HepG2 (cell line): ENCODE results near the gene STIM1. TPM values are rescaled to one million over a fixed set of nuclear protein-coding genes. Genes with fewer than 3 reads are reported as not detected.

Source experiments
- ATF7 ChIP-seq, 2 experiments: fragments of 450-650 bp in 1 of 2; sonication (generic) in 1 of 2; formaldehyde crosslinking in 1 of 2; IDR thresholded peaks; 2 replicates each; pipeline versions ENCODE4 v1.4.0 to v1.6.1; 2016 to 2020; ENCODE audit warnings: antibody characterized with exemption in 1 of 2, mild to moderate bottlenecking in 1 of 2, missing genetic modification reagents in 1 of 2
- ELK4 ChIP-seq: sonication (generic); formaldehyde crosslinking; IDR thresholded peaks from 2 replicates; pipeline ENCODE4 v1.9.0; 2021; ENCODE audit warnings: missing genetic modification reagents, borderline replicate concordance
- FOSL1 ChIP-seq: sonication (generic); formaldehyde crosslinking; IDR thresholded peaks from 2 replicates; pipeline ENCODE4 v1.9.0; 2021; ENCODE audit warnings: missing genetic modification reagents, borderline replicate concordance
- IKZF4 ChIP-seq: sonication (generic); formaldehyde crosslinking; IDR thresholded peaks from 2 replicates; pipeline ENCODE4 v1.5.1; 2020; ENCODE audit warnings: borderline replicate concordance, mild to moderate bottlenecking, low read depth, missing genetic modification reagents; ENCODE audit errors: not compliant biosample characterization
- KAT7 ChIP-seq: IDR thresholded peaks from 2 replicates; pipeline ENCODE4 v1.6.1; 2018; ENCODE audit warnings: borderline replicate concordance, missing compliant biosample characterization
- MIXL1 ChIP-seq: IDR thresholded peaks from 2 replicates; pipeline ENCODE4 v1.6.1; 2016
- POLR2AphosphoS5 ChIP-seq: IDR thresholded peaks from 2 replicates; pipeline ENCODE4 v1.6.1; 2012; ENCODE audit warnings: low read depth, low read length
- SALL1 ChIP-seq: sonication (generic); formaldehyde crosslinking; IDR thresholded peaks from 2 replicates; pipeline ENCODE4 v1.8.0; 2022; ENCODE audit warnings: mild to moderate bottlenecking, missing genetic modification reagents
- TEAD2 ChIP-seq: sonication (generic); formaldehyde crosslinking; IDR thresholded peaks from 2 replicates; pipeline ENCODE4 v1.9.0; 2021; ENCODE audit warnings: missing genetic modification reagents
- TGIF2 ChIP-seq: IDR thresholded peaks from 2 replicates; pipeline ENCODE4 v1.6.1; 2016; ENCODE audit warnings: control low read depth, missing compliant biosample characterization
- TMF1 ChIP-seq: sonication (generic); formaldehyde crosslinking; IDR thresholded peaks from 2 replicates; pipeline ENCODE4 v1.8.1; 2022; ENCODE audit warnings: low read depth, missing genetic modification reagents
- ZBTB37 ChIP-seq: sonication (generic); formaldehyde crosslinking; IDR thresholded peaks from 2 replicates; pipeline ENCODE4 v1.4.0; 2020; ENCODE audit warnings: mild to moderate bottlenecking, missing genetic modification reagents
- ZHX2 ChIP-seq, 2 experiments: sonication (generic) in 1 of 2; formaldehyde crosslinking in 1 of 2; IDR thresholded peaks; 2 replicates each; pipeline versions ENCODE4 v1.6.1 to v1.9.0; 2014 to 2022; ENCODE audit warnings: antibody characterized with exemption in 1 of 2, borderline replicate concordance in 1 of 2, inconsistent platforms in 1 of 2, low read depth in 1 of 2, missing genetic modification reagents in 1 of 2
- ZNF225 ChIP-seq: sonication (generic); formaldehyde crosslinking; IDR thresholded peaks from 2 replicates; pipeline ENCODE4 v1.4.0; 2020; ENCODE audit warnings: mild to moderate bottlenecking, missing genetic modification reagents
- polyA plus RNA-seq, 8 experiments: library from polyadenylated mRNA; depleted of rRNA in 3 of 8; stranded (reverse) in 7 of 8; unstranded in 1 of 8; fragments of >200 nt; fragmentation: Illumina TruSeq in 4 of 8; extraction: Trizol in 4 of 8; gene quantifications; 2 replicates each; pipeline versions ENCODE4 v1.2.1 to v1.2.3, GENCODE V29; 2011 to 2016; ENCODE audit warnings: low read depth in 4 of 8, missing spikeins in 1 of 8, mixed read lengths in 1 of 8; ENCODE audit not compliant: insufficient read depth in 1 of 8
- total RNA-seq, 5 experiments: library from RNA; depleted of rRNA; stranded (reverse); fragments of >200 nt; fragmentation: Illumina TruSeq; extraction: Trizol; gene quantifications; 2 replicates each; pipeline ENCODE4 v1.2.3, GENCODE V29; 2016; ENCODE audit warnings: low read depth in 1 of 5
- TF ChIP-seq, protein P1 (sequence below): sonication (generic); formaldehyde crosslinking; IDR thresholded peaks from 2 replicates; pipeline ENCODE4 v1.8.0; 2022; ENCODE audit warnings: mild to moderate bottlenecking, missing genetic modification reagents, borderline replicate concordance
- TF ChIP-seq, protein P2 (sequence below): sonication (generic); formaldehyde crosslinking; IDR thresholded peaks from 2 replicates; pipeline ENCODE4 v1.4.0; 2020; ENCODE audit warnings: missing genetic modification reagents, low read depth, mild to moderate bottlenecking, borderline replicate concordance

STIM1 gene
- total and polyA plus RNA-seq, 2 of the 13 experiments (the other 11 are each of a cell fraction or from before 2014, with no cell fraction given), result 19.2 to 28.5 TPM

DNA sequence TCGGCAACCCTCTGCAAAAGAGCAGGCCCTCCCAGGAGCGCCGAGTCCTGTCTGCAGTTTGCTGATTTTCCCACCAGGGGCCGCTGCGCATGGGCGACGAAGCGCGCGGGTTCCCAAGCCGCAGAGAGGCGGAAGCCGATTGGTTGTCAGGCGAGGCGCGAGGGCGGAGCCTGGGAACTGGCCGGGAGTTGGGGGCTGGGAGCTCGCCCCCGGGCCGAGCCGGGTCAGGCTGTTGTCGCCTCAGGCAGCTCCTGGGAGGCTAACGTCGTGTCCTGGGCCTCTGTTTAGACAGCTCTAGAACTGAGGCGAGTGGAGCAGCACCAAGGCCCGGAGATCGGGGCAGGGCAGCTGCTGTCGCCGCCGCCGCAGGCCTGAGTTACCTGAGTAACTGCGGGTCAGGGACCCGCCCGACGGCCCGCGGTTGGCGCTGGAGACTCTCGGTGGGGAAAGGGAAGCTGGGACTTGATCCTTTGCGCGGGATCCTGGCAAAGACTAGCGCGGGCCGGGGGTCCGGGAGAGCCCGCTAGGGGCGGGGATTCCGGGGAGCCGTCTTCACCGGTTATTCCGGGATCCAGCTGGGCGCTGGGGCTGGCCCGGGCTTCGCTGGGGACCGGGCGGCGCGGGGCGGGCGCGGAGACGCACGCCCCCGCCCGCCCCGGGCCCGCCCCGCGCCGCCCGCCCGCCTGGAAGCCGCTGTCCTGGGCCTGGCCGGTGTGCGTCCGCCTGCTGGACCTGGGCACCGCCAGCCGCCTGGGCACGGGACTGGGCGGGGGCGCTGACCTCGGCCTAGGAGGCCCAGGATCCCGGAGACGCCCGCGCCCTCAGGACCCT is at the start of gene STIM1 (continued):
- TF ChIP-seq, protein P1, sequence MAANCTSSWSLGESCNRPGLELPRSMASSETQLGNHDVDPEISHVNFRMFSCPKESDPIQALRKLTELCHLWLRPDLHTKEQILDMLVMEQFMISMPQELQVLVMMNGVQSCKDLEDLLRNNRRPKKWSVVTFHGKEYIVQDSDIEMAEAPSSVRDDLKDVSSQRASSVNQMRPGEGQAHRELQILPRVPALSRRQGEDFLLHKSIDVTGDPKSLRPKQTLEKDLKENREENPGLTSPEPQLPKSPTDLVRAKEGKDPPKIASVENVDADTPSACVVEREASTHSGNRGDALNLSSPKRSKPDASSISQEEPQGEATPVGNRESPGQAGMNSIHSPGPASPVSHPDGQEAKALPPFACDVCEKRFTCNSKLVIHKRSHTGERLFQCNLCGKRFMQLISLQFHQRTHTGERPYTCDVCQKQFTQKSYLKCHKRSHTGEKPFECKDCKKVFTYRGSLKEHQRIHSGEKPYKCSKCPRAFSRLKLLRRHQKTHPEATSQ (CRISPR knock-in tag), result no peak; the same call in 1 of the 2 replicates
- peak; percentile 33; the same call in 1 of the 2 replicates for TF ChIP-seq KAT7
- TF ChIP-seq TEAD2, result no peak
- TF ChIP-seq MIXL1, result peak; percentile 34; the same call in 1 of the 2 replicates
- no peak; the same call in 1 of the 2 replicates for TF ChIP-seq ZNF225 (CRISPR knock-in tag)
- no peak for TF ChIP-seq TMF1 (CRISPR knock-in tag)
- no peak for TF ChIP-seq ATF7 (IDR thresholded peaks at IDR 0.05)
- no peak for TF ChIP-seq ATF7 (CRISPR knock-in tag; IDR thresholded peaks at IDR 0.05)
- 0 out of 2 replicates have a peak, but pooled peaks have one; percentile 14 for TF ChIP-seq ELK4 (CRISPR knock-in tag)
- TF ChIP-seq SALL1 (CRISPR knock-in tag), result peak; percentile 84
- TF ChIP-seq ZHX2 (IDR thresholded peaks at IDR 0.05; ENCODE audit: low read depth), result no peak
- TF ChIP-seq ZHX2 (CRISPR knock-in tag; IDR thresholded peaks at IDR 0.05; ENCODE audit: borderline replicate concordance), result peak; percentile 72; the same call in 1 of the 2 replicates
- TF ChIP-seq FOSL1 (CRISPR knock-in tag), result no peak
- TF ChIP-seq IKZF4 (CRISPR knock-in tag), result peak; percentile 21
- TF ChIP-seq, protein P2, sequence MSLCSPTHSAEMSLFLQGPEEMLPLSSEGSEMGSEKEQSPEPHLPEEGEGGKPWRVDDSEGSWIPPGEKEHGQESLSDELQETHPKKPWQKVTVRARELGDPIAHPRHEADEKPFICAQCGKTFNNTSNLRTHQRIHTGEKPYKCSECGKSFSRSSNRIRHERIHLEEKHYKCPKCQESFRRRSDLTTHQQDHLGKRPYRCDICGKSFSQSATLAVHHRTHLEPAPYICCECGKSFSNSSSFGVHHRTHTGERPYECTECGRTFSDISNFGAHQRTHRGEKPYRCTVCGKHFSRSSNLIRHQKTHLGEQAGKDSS (CRISPR knock-in tag), result no peak; the same call in none of the 2 replicates
- TF ChIP-seq POLR2AphosphoS5, result peak; percentile 26; the same call in 1 of the 2 replicates
- TF ChIP-seq ZBTB37, result no peak
- TF ChIP-seq TGIF2 (CRISPR knock-in tag), result no peak
